DOHH2 (cell line): ENCODE measurements around the gene ZDHHC16.

ENCODE experiments used
- EZH2phosphoT487 ChIP-seq: fragments of 200-600 bp; sonication (generic); IDR thresholded peaks from 2 replicates; pipeline ENCODE4 v1.6.1; 2017; ENCODE audit warnings: borderline replicate concordance, mild to moderate bottlenecking, antibody characterized with exemption, low read length, moderate library complexity, mixed read lengths
- TF ChIP-seq, protein P1 (sequence below): fragments of 200-600 bp; sonication (generic); IDR thresholded peaks from one replicate; pipeline ENCODE4 v1.5.1; 2014; ENCODE audit warnings: antibody characterized with exemption, mild to moderate bottlenecking, low read depth, low read length; ENCODE audit not compliant: poor library complexity, severe bottlenecking

DNA sequence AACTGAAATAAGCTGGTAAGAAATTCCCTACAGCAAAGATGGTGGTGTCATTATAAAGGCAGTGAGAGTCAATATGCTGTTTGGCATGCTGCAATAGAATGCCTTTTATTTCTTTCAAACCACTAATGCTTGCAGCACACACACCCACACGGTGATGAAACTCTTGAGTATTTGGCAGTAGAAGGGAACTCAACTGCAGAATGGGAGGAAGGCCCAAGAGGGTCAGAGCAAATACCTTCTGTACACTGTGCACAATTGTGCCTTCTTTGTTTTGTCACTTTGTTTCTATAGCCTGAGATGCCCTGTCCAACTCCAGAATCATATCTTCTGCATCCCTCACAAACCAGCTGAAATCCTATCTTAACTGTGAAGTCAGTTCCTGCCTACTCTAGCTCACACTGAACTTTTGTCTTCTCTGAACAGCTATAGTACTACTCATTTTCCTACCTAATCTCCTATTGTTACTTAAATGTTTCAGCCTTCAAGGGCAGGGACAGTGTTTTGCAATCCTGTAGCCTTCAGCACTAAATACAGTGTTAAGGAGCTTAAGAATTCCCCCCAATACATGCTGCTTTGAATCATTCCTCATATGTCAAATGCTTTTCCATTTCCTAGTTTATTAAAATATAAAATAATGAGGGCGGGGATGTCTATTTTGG, 30.1 kb downstream of the ZDHHC16 start:
- TF ChIP-seq EZH2phosphoT487 = no peak
- TF ChIP-seq, protein P1, sequence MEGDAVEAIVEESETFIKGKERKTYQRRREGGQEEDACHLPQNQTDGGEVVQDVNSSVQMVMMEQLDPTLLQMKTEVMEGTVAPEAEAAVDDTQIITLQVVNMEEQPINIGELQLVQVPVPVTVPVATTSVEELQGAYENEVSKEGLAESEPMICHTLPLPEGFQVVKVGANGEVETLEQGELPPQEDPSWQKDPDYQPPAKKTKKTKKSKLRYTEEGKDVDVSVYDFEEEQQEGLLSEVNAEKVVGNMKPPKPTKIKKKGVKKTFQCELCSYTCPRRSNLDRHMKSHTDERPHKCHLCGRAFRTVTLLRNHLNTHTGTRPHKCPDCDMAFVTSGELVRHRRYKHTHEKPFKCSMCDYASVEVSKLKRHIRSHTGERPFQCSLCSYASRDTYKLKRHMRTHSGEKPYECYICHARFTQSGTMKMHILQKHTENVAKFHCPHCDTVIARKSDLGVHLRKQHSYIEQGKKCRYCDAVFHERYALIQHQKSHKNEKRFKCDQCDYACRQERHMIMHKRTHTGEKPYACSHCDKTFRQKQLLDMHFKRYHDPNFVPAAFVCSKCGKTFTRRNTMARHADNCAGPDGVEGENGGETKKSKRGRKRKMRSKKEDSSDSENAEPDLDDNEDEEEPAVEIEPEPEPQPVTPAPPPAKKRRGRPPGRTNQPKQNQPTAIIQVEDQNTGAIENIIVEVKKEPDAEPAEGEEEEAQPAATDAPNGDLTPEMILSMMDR = no peak
